Thoracic aorta (tissue), 2 donors: ENCODE measurements around the gene LYRM4. TPM values are rescaled to one million over a fixed set of nuclear protein-coding genes. Genes with fewer than 3 reads are reported as not detected.

Experiments
- ATAC-seq: fragments of 150-250 bp; one replicate; pipeline ENCODE4 v1.8.0; 2017; ENCODE audit warnings: low read depth; ENCODE audit not compliant: insufficient number of reproducible peaks, low FRiP score
- DNase-seq: peaks from one replicate; pipeline ENCODE4 v3.0.0-alpha.2; 2020; ENCODE audit warnings: low spot score
- H3K27ac ChIP-seq, 2 donors: fragments of 200-600 bp; sonication (generic); 1 replicate in 1 of 2; 2 replicates in 1 of 2; pipeline ENCODE4 v1.5.1; 2016; ENCODE audit warnings: mild to moderate bottlenecking in 2 of 2, moderate library complexity in 2 of 2
- H3K27me3 ChIP-seq: fragments of 200-600 bp; sonication (generic); replicated peaks from 2 replicates; pipeline ENCODE4 v1.6.0; 2016; ENCODE audit warnings: mild to moderate bottlenecking; ENCODE audit not compliant: insufficient read depth
- H3K36me3 ChIP-seq: fragments of 200-600 bp; sonication (generic); one replicate; pipeline ENCODE4 v1.5.1; 2016
- H3K4me1 ChIP-seq, 2 donors: fragments of 200-600 bp; sonication (generic); 1 replicate in 1 of 2; 2 replicates in 1 of 2; pipeline versions ENCODE4 v1.5.1 to v1.6.0; 2016; ENCODE audit warnings: low read depth in 2 of 2, mild to moderate bottlenecking in 1 of 2; ENCODE audit not compliant: control insufficient read depth in 1 of 2
- H3K4me3 ChIP-seq: fragments of 200-600 bp; sonication (generic); 2 replicates; pipeline ENCODE4 v1.5.1; 2016; ENCODE audit warnings: mild to moderate bottlenecking
- H3K9me3 ChIP-seq: fragments of 200-600 bp; sonication (generic); 2 replicates; pipeline ENCODE4 v1.5.1; 2016
- total RNA-seq, 2 donors: library from RNA; depleted of rRNA; stranded (reverse); fragments of >200 nt; gene quantifications; one replicate each; pipeline versions ENCODE4 v1.1.0 to v1.2.3, GENCODE V29; 2016
- TF ChIP-seq, protein P1 (sequence below): fragments of 200-600 bp; sonication (generic); IDR thresholded peaks from one replicate; pipeline ENCODE4 v1.5.1; 2019; ENCODE audit warnings: antibody characterized with exemption

The LYRM4 gene
- total RNA-seq, 2 donors from 2014 or later: 6.9 to 27.2 TPM

GRCh38 chr6:5287205-5287965 is 26.6 kb upstream of the LYRM4 start:
- TF ChIP-seq, protein P1, sequence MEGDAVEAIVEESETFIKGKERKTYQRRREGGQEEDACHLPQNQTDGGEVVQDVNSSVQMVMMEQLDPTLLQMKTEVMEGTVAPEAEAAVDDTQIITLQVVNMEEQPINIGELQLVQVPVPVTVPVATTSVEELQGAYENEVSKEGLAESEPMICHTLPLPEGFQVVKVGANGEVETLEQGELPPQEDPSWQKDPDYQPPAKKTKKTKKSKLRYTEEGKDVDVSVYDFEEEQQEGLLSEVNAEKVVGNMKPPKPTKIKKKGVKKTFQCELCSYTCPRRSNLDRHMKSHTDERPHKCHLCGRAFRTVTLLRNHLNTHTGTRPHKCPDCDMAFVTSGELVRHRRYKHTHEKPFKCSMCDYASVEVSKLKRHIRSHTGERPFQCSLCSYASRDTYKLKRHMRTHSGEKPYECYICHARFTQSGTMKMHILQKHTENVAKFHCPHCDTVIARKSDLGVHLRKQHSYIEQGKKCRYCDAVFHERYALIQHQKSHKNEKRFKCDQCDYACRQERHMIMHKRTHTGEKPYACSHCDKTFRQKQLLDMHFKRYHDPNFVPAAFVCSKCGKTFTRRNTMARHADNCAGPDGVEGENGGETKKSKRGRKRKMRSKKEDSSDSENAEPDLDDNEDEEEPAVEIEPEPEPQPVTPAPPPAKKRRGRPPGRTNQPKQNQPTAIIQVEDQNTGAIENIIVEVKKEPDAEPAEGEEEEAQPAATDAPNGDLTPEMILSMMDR: no peak
- no peak overlapping the region for H3K4me3 ChIP-seq
- no peak overlapping the region for H3K27ac ChIP-seq
- H3K4me1 ChIP-seq: no peaks in the 10 kb centered on the region
- H3K9me3 ChIP-seq: no peaks in the 10 kb centered on the region
- H3K27me3 ChIP-seq: no peaks in the 10 kb centered on the region
- ATAC-seq: no peak
- H3K36me3 ChIP-seq: no peaks in the 10 kb centered on the region
- no peak for DNase-seq

DNA sequence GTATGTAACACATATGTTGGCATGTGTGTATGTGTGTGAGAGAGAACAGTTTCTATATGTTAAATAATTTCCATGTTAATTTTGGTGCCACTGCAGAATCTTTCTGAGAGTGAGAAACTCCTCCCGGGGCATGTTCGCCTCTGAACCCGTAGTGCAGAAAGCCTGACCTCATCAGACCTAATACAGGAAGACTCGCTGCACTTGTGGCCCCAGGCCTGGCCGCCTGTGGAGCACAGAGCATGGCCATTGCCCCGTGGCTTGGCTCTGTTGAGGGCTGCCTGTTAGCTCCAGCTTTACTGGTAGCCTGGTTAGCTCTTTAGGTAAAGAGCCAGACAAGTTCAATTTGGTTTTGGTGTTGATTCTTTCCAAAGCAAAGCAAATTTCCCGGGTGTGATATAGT is 26.0 kb upstream of the LYRM4 start:
- Histone ChIP-seq H3K4me3 (no peak overlapping the region), H3K36me3 (no peaks in the 10 kb centered on the region), H3K27me3 (no peaks in the 10 kb centered on the region), H3K27ac (no peak overlapping the region), H3K4me1 (no peaks in the 10 kb centered on the region), H3K9me3 (no peaks in the 10 kb centered on the region)
- DNase-seq (no peak), ATAC-seq (no peak)
- TF ChIP-seq, protein P1: no peak

- ATAC-seq (no peak), DNase-seq (no peak)
- no peaks in the 10 kb centered on the region for H3K4me1 ChIP-seq
- no peak overlapping the region for H3K4me3 ChIP-seq
- H3K9me3 ChIP-seq: no peaks in the 10 kb centered on the region
- no peak overlapping the region for H3K27ac ChIP-seq
- no peaks in the 10 kb centered on the region for H3K27me3 ChIP-seq
- H3K36me3 ChIP-seq: no peaks in the 10 kb centered on the region
- TF ChIP-seq, protein P1: no peak
Observed at GRCh38 chr6:5285526-5285925, 24.8 kb upstream of the LYRM4 start.

DNA sequence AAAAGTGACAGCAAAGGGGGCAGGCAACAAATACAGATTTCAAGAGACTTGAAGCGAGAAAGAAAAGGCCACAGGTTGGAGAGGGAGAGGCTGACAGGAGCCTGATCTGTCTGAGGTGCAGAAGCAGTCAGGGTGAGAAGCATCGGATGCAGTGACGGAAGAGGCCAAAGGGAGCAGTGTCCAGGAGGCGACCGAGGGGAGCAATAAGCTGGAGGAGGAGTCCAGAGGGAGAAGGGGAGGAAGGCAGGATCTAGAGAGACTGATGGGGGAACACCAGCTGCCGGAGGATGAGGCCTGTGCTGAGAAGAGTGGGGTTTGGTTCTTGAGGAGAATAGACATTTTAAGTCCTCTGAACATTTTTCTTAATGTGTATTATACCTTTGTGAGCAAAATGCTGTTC is 24.3 kb upstream of the LYRM4 start:
- Histone ChIP-seq H3K36me3 (no peaks in the 10 kb centered on the region), H3K4me3 (no peak overlapping the region), H3K27me3 (no peaks in the 10 kb centered on the region), H3K4me1 (no peaks in the 10 kb centered on the region), H3K9me3 (no peaks in the 10 kb centered on the region), H3K27ac (no peak overlapping the region)
- ATAC-seq (no peak), DNase-seq (no peak)
- TF ChIP-seq, protein P1: no peak

GRCh38 chr6:5282191-5282623 is 21.5 kb upstream of the LYRM4 start:
- H3K4me3 ChIP-seq: no peak overlapping the region
- TF ChIP-seq, protein P1: no peak
- no peaks in the 10 kb centered on the region for H3K9me3 ChIP-seq
- H3K36me3 ChIP-seq: no peaks in the 10 kb centered on the region
- DNase-seq (no peak), ATAC-seq (no peak)
- H3K4me1 ChIP-seq: no peaks in the 10 kb centered on the region
- H3K27ac ChIP-seq: no peak overlapping the region
- no peaks in the 10 kb centered on the region for H3K27me3 ChIP-seq
